Prostate gland (tissue), 2 donors: Measurements from ENCODE around the gene PSMG1. TPM values are rescaled to one million over a fixed set of nuclear protein-coding genes. Genes with fewer than 3 reads are reported as not detected.

Source experiments
- DNase-seq: peaks from one replicate; pipeline ENCODE4 v3.0.0-alpha.2; 2019; ENCODE audit warnings: low spot score
- H3K27ac ChIP-seq, 2 donors: fragments of 200-600 bp; sonication (generic); 2 replicates each; pipeline ENCODE4 v1.5.1; 2017 to 2019
- H3K27me3 ChIP-seq: fragments of 200-600 bp; sonication (generic); replicated peaks from 2 replicates; pipeline ENCODE4 v1.5.1; 2019; ENCODE audit not compliant: insufficient read depth
- H3K36me3 ChIP-seq, 2 donors: fragments of 200-600 bp; sonication (generic); 1 replicate in 1 of 2; 2 replicates in 1 of 2; pipeline versions ENCODE4 v1.5.1 to v1.8.1; 2017 to 2019
- H3K4me1 ChIP-seq: fragments of 200-600 bp; sonication (generic); replicated peaks from 2 replicates; pipeline ENCODE4 v1.5.1; 2019
- H3K4me3 ChIP-seq, 2 donors: fragments of 200-600 bp; sonication (generic); 2 replicates each; pipeline ENCODE4 v1.5.1; 2017 to 2019
- H3K9me3 ChIP-seq: fragments of 200-600 bp; sonication (generic); 2 replicates; pipeline ENCODE4 v1.5.1; 2017
- CTCF ChIP-seq, 4 experiments: fragments of 200-600 bp in 2 of 4; fragments of 450-650 bp in 2 of 4; sonication (generic) in 2 of 4; IDR thresholded peaks; 1 replicate in 3 of 4; 2 replicates in 1 of 4; pipeline ENCODE4 v1.5.1; 2016 to 2019; ENCODE audit warnings: antibody characterized with exemption in 4 of 4, mild to moderate bottlenecking in 2 of 4, moderate library complexity in 2 of 4
- POLR2A ChIP-seq: fragments of 450-650 bp; IDR thresholded peaks from one replicate; pipeline ENCODE4 v1.6.1; 2016; ENCODE audit warnings: antibody characterized with exemption, mild to moderate bottlenecking
- POLR2AphosphoS5 ChIP-seq: sonication (generic); formaldehyde crosslinking; IDR thresholded peaks from one replicate; pipeline ENCODE4 v1.6.1; 2017; ENCODE audit warnings: antibody characterized with exemption
- WGBS: methylation state at CpG from one replicate; pipeline ENCODE4 v1.1.5; 2018; 5-methylcytosine and 5-hydroxymethylcytosine counted together
- intact Hi-C: fragments of 100-400 bp; cut with DNase I; formaldehyde crosslinking; loops from one replicate; pipeline ENCODE4 v1.14.2; 2022
- total RNA-seq, 2 donors: library from RNA; depleted of rRNA; stranded (reverse); fragments of >200 nt; gene quantifications; one replicate each; pipeline ENCODE4 v1.1.0, GENCODE V29; 2016

PSMG1 gene
- total RNA-seq, 2 donors from 2014 or later, result 16.7 to 37.1 TPM

- H3K27ac ChIP-seq, result no peak overlapping the region
- TF ChIP-seq CTCF (IDR thresholded peaks at IDR 0.05) (no peak), POLR2A (no peak), POLR2AphosphoS5 (no peak)
- intact Hi-C loops, result no loop called here
- no peaks in the 10 kb centered on the region for H3K4me1 ChIP-seq
- DNase-seq, result no peak
- no peak overlapping the region for H3K4me3 ChIP-seq
- H3K9me3 ChIP-seq, result no peaks in the 10 kb centered on the region
- H3K27me3 ChIP-seq, result no peaks in the 10 kb centered on the region
- 92% methylated on average over 2 of the region's 2 CpGs for WGBS
- no peaks in the 10 kb centered on the region for H3K36me3 ChIP-seq
These were observed 33.0 kb upstream of the PSMG1 start for GRCh38 chr21:39216290-39216689.

GRCh38 chr21:39215078-39215477 is 31.8 kb upstream of the PSMG1 start:
- intact Hi-C loops, result no loop called here
- WGBS, result 93% methylated on average over 7 of the region's 7 CpGs
- Histone ChIP-seq H3K9me3 (no peaks in the 10 kb centered on the region), H3K27ac (no peak overlapping the region), H3K4me3 (no peak overlapping the region), H3K4me1 (no peaks in the 10 kb centered on the region), H3K27me3 (no peaks in the 10 kb centered on the region), H3K36me3 (no peaks in the 10 kb centered on the region)
- TF ChIP-seq POLR2A, result no peak
- no peak for TF ChIP-seq POLR2AphosphoS5
- TF ChIP-seq CTCF (IDR thresholded peaks at IDR 0.05), result no peak
- no peak for DNase-seq

- no peak overlapping the region for H3K27ac ChIP-seq
- H3K9me3 ChIP-seq, result no peaks in the 10 kb centered on the region
- intact Hi-C loops, result no loop called here
- no peak for DNase-seq
- no peaks in the 10 kb centered on the region for H3K27me3 ChIP-seq
- no peak overlapping the region for H3K4me3 ChIP-seq
- H3K4me1 ChIP-seq, result no peaks in the 10 kb centered on the region
- peaks cover 0 to 11% of the 10 kb centered on the region in 2 donors for H3K36me3 ChIP-seq
- TF ChIP-seq POLR2AphosphoS5 (no peak), CTCF (IDR thresholded peaks at IDR 0.05) (no peak), POLR2A (no peak)
- 69% methylated on average over 2 of the region's 2 CpGs for WGBS
These were observed 26.1 kb upstream of the PSMG1 start for GRCh38 chr21:39209334-39209688.

- Histone ChIP-seq H3K36me3 (peaks cover 0 to 11% of the 10 kb centered on the region in 2 donors), H3K27me3 (no peaks in the 10 kb centered on the region), H3K4me1 (no peaks in the 10 kb centered on the region), H3K4me3 (no peak overlapping the region), H3K9me3 (no peaks in the 10 kb centered on the region), H3K27ac (no peak overlapping the region)
- TF ChIP-seq CTCF (IDR thresholded peaks at IDR 0.05), result no peak
- no peak for TF ChIP-seq POLR2AphosphoS5
- 96% methylated on average over 6 of the region's 6 CpGs for WGBS
- DNase-seq, result no peak
- intact Hi-C loops, result no loop called here
These were observed 25.5 kb upstream of the PSMG1 start for GRCh38 chr21:39208624-39209333.

GRCh38 chr21:39204134-39204533 is 20.9 kb upstream of the PSMG1 start:
- TF ChIP-seq POLR2A (no peak), POLR2AphosphoS5 (no peak), CTCF (IDR thresholded peaks at IDR 0.05) (no peak)
- intact Hi-C loops, result no loop called here
- Histone ChIP-seq H3K4me1 (no peaks in the 10 kb centered on the region), H3K27me3 (no peaks in the 10 kb centered on the region), H3K4me3 (no peak overlapping the region), H3K27ac (no peak overlapping the region), H3K9me3 (no peaks in the 10 kb centered on the region), H3K36me3 (peaks cover 0 to 11% of the 10 kb centered on the region in 2 donors)
- WGBS, result 90% methylated on average over 1 of the region's 1 CpG
- DNase-seq, result no peak
